ENCODE data around the gene IGSF6. TPM values are rescaled to one million over a fixed set of nuclear protein-coding genes. Genes with fewer than 3 reads are reported as not detected.

The IGSF6 gene
- total and polyA plus RNA-seq, 9 of the 15 experiments (the other 6 are each of a cell fraction or from before 2014, with no cell fraction given): 0.07 TPM; not detected in 8

DNA sequence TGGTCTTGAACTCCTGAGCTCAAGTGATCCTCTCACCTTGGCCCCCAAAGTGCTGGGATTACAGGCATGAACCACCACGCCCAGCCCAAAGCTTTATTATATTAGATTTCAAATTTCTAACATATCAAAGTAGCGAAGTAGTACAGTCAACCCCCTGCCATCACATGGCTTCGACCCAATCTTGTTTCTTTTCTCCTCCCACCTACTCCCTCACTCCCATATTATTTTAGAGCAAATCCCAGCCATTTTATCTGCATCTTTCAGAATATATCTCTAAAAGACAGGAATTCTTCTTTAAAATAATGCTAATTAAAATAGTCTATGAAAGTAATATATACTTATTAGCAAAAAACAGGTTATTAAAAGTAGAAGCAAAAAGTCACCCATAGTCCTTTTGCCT is 893 bp downstream of the IGSF6 start:
- ChIA-PET CTCF (ENCODE audit: low intra/inter-chr PET ratio) (no interaction called here), POLR2A (no interaction called here)
- H2AFZ ChIP-seq (ENCODE audit: low read depth, low read length): no peak overlapping the region
- H3K4me3 ChIP-seq: no peak overlapping the region
- no peak overlapping the region for H3K27ac ChIP-seq (ENCODE audit: extremely low read depth, low read depth, low read length)
- FAIRE-seq (no peak), ATAC-seq (no peak), DNase-seq (ENCODE audit: extremely low read depth in 1 of 4, low spot score in 3 of 4) (no peak)
- 88% methylated on average over 3 of the region's 3 CpGs for WGBS (ENCODE audit: insufficient coverage, low coverage, missing lambda C conversion rate)
- no peaks in the 10 kb centered on the region for H3K79me2 ChIP-seq (ENCODE audit: control insufficient read depth, insufficient read depth, low read length)
- no peaks in the 10 kb centered on the region for H3K4me1 ChIP-seq (replicated peaks in 1 of 2; ENCODE audit: control insufficient read depth in 2 of 2, insufficient read depth in 2 of 2, low read length in 2 of 2)
- no peaks in the 10 kb centered on the region for H3K27me3 ChIP-seq (ENCODE audit: control insufficient read depth in 2 of 2, insufficient read depth in 2 of 2, low read length in 2 of 2)
- no peaks in the 10 kb centered on the region for H3K9me1 ChIP-seq (ENCODE audit: control insufficient read depth, insufficient read depth, low read length)
- H3K36me3 ChIP-seq (ENCODE audit: control insufficient read depth, insufficient read depth, low read length): peaks cover 20% of the 10 kb centered on the region; the same call in 2 of the 3 replicates
- in situ Hi-C loops (cut with MboI): no loop called here
- intact Hi-C loops (cut with micrococcal nuclease): no loop called here
- H3K9ac ChIP-seq (ENCODE audit: insufficient read depth in 1 of 2, low read depth in 2 of 2, low read length in 2 of 2): no peak overlapping the region
- H4K20me1 ChIP-seq (replicated peaks; ENCODE audit: control insufficient read depth, insufficient read depth, low read length): no peaks in the 10 kb centered on the region
- no peaks in the 10 kb centered on the region for H3K9me3 ChIP-seq (replicated peaks; ENCODE audit: control insufficient read depth, insufficient read depth, low read depth, low read length)
- BruUV-seq (replicated peaks): no TSS peak
- H3K4me2 ChIP-seq (ENCODE audit: insufficient read depth, low read length): no peak overlapping the region
- no peak for TF ChIP-seq ZNF431 (CRISPR knock-in tag; IDR thresholded peaks at IDR 0.05)
- TF ChIP-seq, protein P1, sequence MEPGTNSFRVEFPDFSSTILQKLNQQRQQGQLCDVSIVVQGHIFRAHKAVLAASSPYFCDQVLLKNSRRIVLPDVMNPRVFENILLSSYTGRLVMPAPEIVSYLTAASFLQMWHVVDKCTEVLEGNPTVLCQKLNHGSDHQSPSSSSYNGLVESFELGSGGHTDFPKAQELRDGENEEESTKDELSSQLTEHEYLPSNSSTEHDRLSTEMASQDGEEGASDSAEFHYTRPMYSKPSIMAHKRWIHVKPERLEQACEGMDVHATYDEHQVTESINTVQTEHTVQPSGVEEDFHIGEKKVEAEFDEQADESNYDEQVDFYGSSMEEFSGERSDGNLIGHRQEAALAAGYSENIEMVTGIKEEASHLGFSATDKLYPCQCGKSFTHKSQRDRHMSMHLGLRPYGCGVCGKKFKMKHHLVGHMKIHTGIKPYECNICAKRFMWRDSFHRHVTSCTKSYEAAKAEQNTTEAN (CRISPR knock-in tag; IDR thresholded peaks at IDR 0.05): no peak
- no peak for TF ChIP-seq ZBTB9 (CRISPR knock-in tag; IDR thresholded peaks at IDR 0.05)
- no peak for TF ChIP-seq FOXA3 (CRISPR knock-in tag; conservative IDR thresholded peaks at IDR 0.05 in 1 of 2, IDR thresholded peaks at IDR 0.05 in 1 of 2)
- TF ChIP-seq ZNF699 (CRISPR knock-in tag; IDR thresholded peaks at IDR 0.05; ENCODE audit: insufficient replicate concordance): no peak
- TF ChIP-seq HOXB6 (CRISPR knock-in tag; IDR thresholded peaks at IDR 0.05; ENCODE audit: borderline replicate concordance): no peak
- TF ChIP-seq ELK3 (CRISPR knock-in tag; IDR thresholded peaks at IDR 0.05): no peak
- no peak for TF ChIP-seq MTA2 (IDR thresholded peaks at IDR 0.05; ENCODE audit: low read depth)
- TF ChIP-seq SETDB1 (IDR thresholded peaks at IDR 0.05; ENCODE audit: low read length): no peak
- no peak for TF ChIP-seq CCNT2 (IDR thresholded peaks at IDR 0.05; ENCODE audit: borderline replicate concordance, extremely low read depth, insufficient read length, low read depth, low read length)
- TF ChIP-seq RCOR1 (IDR thresholded peaks at IDR 0.05; ENCODE audit: borderline replicate concordance in 1 of 2, low read depth in 2 of 2, low read length in 2 of 2): no peak
- no peak for TF ChIP-seq KDM1A (IDR thresholded peaks at IDR 0.05)
- no peak for TF ChIP-seq THRAP3 (IDR thresholded peaks at IDR 0.05; ENCODE audit: borderline replicate concordance)
- no peak for TF ChIP-seq DMBX1 (CRISPR knock-in tag; IDR thresholded peaks at IDR 0.05; ENCODE audit: borderline replicate concordance)
- no peak for TF ChIP-seq HMG20A (CRISPR knock-in tag; conservative IDR thresholded peaks at IDR 0.05)
